Large intestine (tissue), 3 donors: ENCODE results near the gene ADARB2. TPM values are rescaled to one million over a fixed set of nuclear protein-coding genes. Genes with fewer than 3 reads are reported as not detected.

ENCODE experiments used
- DNase-seq, 2 donors: peaks; one replicate each; pipeline versions ENCODE4 v3.0.0 to v3.0.0-alpha.2; 2013
- H3K27ac ChIP-seq: one replicate; pipeline ENCODE4 v1.5.1; 2013; ENCODE audit warnings: low read length
- H3K27me3 ChIP-seq: 2 replicates; pipeline ENCODE4 v1.6.1; 2013; ENCODE audit warnings: low read length; ENCODE audit not compliant: control insufficient read depth, insufficient read depth
- H3K36me3 ChIP-seq: 2 replicates; pipeline ENCODE4 v1.6.1; 2013; ENCODE audit warnings: low read length; ENCODE audit not compliant: control insufficient read depth, insufficient read depth
- H3K4me1 ChIP-seq: one replicate; pipeline ENCODE4 v1.6.1; 2013; ENCODE audit warnings: low read length; ENCODE audit not compliant: control insufficient read depth, insufficient read depth
- H3K4me3 ChIP-seq: one replicate; pipeline ENCODE4 v1.5.1; 2013; ENCODE audit warnings: low read length
- H3K9me3 ChIP-seq: one replicate; pipeline ENCODE4 v1.6.1; 2013; ENCODE audit warnings: mild to moderate bottlenecking, low read depth, low read length, moderate library complexity; ENCODE audit not compliant: control insufficient read depth
- WGBS: methylation state at CpG from one replicate; pipeline ENCODE4 v1.1.5; 2013; ENCODE audit warnings: low lambda C conversion rate; ENCODE audit not compliant: insufficient coverage; 5-methylcytosine and 5-hydroxymethylcytosine counted together
- polyA plus RNA-seq: library from polyadenylated mRNA; unstranded; fragments of 120-200 nt; gene quantifications from one replicate; pipeline ENCODE4 v1.2.1, GENCODE V29; 2013

Gene ADARB2
- polyA plus RNA-seq, 1 donor: 0.52 TPM

DNA sequence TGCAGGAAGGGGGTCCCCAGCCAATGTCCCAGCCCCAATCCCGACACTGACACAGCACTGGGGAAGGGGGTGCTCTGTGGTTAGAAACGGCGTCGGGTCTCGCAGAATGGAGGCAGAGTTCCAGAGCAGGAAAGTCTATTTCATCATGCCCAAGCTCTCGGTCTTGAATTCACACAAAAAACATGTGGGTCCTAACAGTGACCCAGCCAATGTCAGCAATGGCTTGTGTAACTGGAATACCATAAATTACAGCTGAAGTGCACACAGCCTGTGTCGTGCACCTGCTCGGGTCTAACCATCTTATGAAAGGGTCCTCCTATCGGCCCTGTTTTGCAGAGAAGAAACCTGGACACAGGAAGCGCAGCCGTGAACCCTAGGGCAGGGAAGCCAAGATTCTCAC, 324.1 kb downstream of the ADARB2 start:
- no CpG with 5 or more reads among the region's 11 CpGs for WGBS
- H3K27me3 ChIP-seq: peaks cover 2% of the 10 kb centered on the region

DNA sequence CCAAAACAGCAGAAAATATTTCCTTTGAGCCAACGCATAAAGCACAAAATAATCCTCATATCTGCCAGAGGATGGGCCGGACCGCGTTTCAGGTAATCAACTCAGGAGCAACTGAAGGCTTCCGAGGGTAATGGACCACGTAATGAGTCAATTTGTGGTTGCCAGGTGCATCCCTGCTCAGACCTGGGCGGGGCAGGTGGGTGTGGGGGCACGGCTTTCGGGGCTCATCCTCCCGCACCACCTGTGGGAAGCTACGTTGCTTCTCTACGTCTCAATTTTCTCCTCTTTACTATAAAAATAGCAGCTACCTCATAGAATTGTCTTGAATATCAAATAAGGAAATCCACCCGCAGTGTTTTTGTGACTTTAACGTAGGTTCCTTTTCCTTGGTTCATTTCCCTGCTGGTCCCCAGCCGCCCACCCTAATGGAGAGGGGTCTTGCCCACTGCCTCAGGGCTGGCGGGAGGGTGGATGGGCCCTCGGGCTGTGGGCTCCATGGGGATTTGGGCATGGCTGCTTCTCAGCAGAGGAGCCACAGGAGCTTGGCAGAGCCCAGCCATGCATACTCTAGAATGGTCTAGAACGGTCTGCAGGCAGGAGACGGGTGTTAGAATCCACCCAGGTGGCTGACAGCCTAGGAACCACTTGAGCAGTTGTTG, 324.7 kb downstream of the ADARB2 start:
- no peaks in the 10 kb centered on the region for H3K36me3 ChIP-seq
- no peaks in the 10 kb centered on the region for H3K4me1 ChIP-seq
- no peak for DNase-seq
- 96% methylated on average over 4 of the region's 19 CpGs for WGBS
- peaks cover 9% of the 10 kb centered on the region for H3K9me3 ChIP-seq
- H3K27ac ChIP-seq: no peak overlapping the region
- H3K27me3 ChIP-seq: peaks cover 2% of the 10 kb centered on the region
- no peak overlapping the region for H3K4me3 ChIP-seq

More for the DNA sequence above, 324.1 kb downstream of the ADARB2 start:
- DNase-seq: no peak
- no peaks in the 10 kb centered on the region for H3K36me3 ChIP-seq
- H3K27ac ChIP-seq: no peak overlapping the region
- H3K4me3 ChIP-seq: no peak overlapping the region
- no peaks in the 10 kb centered on the region for H3K4me1 ChIP-seq
- H3K9me3 ChIP-seq: peaks cover 10% of the 10 kb centered on the region

DNA sequence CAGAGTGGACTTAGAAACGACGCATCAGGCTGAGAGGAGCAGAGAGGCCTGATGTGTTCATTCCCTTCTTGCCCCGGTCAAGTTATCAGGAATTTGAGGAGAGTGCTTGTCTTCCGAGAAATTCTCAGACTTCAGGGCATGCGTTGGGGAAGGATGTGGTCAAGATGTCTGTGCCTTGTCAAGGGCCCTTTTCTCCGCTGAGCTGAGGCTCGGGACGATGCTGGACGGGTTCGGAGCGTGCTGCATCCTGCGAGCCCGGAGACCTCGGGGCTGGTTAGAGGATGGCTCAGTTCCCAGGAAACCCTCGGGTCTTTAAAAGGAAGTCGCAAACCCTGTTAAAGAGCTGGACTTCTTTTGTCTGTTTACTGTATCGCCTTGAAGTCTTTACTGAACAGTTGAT, 325.4 kb downstream of the ADARB2 start:
- no peaks in the 10 kb centered on the region for H3K4me1 ChIP-seq
- no CpG with 5 or more reads among the region's 17 CpGs for WGBS
- no peaks in the 10 kb centered on the region for H3K36me3 ChIP-seq
- H3K9me3 ChIP-seq: peaks cover 8% of the 10 kb centered on the region
- no peak for DNase-seq
- peaks cover 2% of the 10 kb centered on the region for H3K27me3 ChIP-seq
- no peak overlapping the region for H3K4me3 ChIP-seq
- no peak overlapping the region for H3K27ac ChIP-seq

DNA sequence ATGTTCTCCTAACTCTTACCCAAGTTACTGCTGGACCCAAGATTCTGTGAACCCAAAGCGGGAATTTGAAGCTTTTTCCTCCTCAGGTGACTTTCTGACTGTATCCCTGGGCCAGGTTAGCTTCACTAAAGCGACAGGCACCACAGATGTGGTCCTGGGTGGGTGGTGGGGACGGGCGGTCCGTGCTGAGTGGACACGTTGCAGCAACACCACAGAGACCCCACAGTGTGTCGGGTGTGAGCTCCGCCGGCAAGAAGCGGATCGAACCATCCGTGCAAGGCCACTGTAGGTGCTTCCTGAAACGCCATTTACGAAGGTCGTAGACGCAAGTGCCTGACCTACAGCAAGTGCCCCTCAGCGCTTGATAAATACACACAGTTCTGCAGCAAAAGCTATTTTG, 325.9 kb downstream of the ADARB2 start:
- Histone ChIP-seq H3K27me3 (peaks cover 2% of the 10 kb centered on the region), H3K4me1 (no peaks in the 10 kb centered on the region), H3K4me3 (no peak overlapping the region), H3K36me3 (no peaks in the 10 kb centered on the region), H3K9me3 (peaks cover 8% of the 10 kb centered on the region), H3K27ac (no peak overlapping the region)
- no peak for DNase-seq
- no CpG with 5 or more reads among the region's 17 CpGs for WGBS

DNA sequence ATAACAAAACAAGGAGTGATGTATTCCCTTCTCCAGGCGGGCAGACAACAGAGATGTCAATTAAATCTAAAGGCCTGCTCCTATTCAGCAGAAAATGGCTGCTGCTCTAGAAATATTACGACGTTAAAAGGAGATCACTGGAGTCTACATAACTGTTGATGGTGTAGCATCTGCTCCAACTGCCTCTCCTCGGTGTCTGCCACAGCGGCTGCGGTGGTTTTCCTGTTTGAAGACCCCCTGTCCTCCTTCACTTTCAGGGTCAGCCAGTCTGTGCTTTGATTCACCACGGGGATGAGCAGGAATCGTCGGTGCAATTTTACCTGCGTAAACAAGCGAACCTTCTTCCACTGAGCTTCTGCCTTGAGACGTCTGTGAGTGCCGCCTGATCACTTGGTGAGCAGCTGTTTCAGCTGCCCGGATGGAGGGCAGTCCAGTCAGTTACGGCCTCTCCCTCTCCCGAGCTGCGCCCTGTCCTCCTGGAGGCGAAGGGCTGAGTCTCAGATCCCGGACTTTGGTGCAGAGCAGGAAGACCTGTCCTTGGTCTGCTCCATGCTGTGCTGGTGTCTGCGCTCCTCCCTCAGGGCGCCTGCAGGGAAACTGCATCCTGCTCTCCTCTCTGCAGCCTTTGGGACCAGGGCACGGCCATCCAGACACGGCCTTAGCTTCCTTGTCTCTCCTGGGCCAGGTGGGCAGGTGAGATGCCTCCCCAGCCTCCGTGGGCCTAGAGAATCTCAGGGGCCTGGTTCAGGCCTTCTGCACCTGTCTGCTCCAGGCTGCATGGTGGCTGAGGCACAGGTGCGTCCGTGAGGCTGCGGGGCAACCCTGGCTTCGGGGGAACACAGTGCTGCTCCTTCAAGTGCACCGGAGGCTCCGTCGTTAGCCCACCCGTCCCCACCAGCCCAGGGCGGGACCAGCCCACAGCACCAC, 326.6 kb downstream of the ADARB2 start:
- peaks cover 8% of the 10 kb centered on the region for H3K9me3 ChIP-seq
- no peak for DNase-seq
- H3K27me3 ChIP-seq: peaks cover 2% of the 10 kb centered on the region
- WGBS: no CpG with 5 or more reads among the region's 33 CpGs
- H3K4me1 ChIP-seq: no peaks in the 10 kb centered on the region
- no peak overlapping the region for H3K27ac ChIP-seq
- no peak overlapping the region for H3K4me3 ChIP-seq
- no peaks in the 10 kb centered on the region for H3K36me3 ChIP-seq

DNA sequence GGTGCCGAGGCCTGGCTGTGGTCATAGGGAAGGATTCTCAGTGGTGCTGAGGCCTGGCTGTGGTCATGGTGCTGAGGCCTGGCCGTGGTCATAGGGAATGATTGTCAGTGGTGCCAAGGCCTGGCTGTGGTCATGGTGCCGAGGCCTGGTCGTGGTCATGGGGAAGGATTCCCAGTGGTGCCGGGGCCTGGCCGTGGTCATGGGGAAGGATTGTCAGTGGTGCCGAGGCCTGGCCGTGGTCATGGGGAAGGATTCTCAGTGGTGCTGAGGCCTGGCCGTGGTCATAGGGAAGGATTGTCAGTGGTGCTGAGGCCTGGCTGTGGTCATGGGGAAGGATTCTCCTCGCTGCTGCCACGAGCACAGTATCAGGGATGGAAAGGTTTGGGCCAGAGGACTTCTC, 327.3 kb downstream of the ADARB2 start:
- no peak overlapping the region for H3K4me3 ChIP-seq
- H3K9me3 ChIP-seq: peaks cover 5% of the 10 kb centered on the region
- H3K27ac ChIP-seq: no peak overlapping the region
- DNase-seq: no peak
- H3K36me3 ChIP-seq: no peaks in the 10 kb centered on the region
- H3K27me3 ChIP-seq: peaks cover 2% of the 10 kb centered on the region
- WGBS: no CpG with 5 or more reads among the region's 11 CpGs
- H3K4me1 ChIP-seq: no peaks in the 10 kb centered on the region

DNA sequence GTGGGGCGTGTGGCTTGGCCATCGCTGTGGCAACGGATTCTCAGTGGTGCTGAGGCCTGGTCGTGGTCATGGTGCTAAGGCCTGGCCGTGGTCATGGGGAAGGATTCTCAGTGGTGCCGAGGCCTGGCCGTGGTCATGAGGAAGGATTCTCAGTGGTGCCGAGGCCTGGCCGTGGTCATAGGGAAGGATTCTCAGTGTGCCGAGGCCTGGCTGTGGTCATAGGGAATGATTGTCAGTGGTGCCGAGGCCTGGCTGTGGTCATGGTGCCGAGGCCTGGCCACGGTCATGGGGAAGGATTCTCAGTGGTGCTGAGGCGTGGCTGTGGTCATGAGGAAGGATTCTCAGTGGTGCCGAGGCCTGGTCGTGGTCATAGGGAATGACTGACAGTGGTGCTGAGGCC, 327.9 kb downstream of the ADARB2 start:
- H3K36me3 ChIP-seq: no peaks in the 10 kb centered on the region
- no peak overlapping the region for H3K27ac ChIP-seq
- H3K27me3 ChIP-seq: peaks cover 2% of the 10 kb centered on the region
- H3K9me3 ChIP-seq: no peaks in the 10 kb centered on the region
- no peak overlapping the region for H3K4me3 ChIP-seq
- DNase-seq: no peak
- H3K4me1 ChIP-seq: no peaks in the 10 kb centered on the region
- no CpG with 5 or more reads among the region's 16 CpGs for WGBS

DNA sequence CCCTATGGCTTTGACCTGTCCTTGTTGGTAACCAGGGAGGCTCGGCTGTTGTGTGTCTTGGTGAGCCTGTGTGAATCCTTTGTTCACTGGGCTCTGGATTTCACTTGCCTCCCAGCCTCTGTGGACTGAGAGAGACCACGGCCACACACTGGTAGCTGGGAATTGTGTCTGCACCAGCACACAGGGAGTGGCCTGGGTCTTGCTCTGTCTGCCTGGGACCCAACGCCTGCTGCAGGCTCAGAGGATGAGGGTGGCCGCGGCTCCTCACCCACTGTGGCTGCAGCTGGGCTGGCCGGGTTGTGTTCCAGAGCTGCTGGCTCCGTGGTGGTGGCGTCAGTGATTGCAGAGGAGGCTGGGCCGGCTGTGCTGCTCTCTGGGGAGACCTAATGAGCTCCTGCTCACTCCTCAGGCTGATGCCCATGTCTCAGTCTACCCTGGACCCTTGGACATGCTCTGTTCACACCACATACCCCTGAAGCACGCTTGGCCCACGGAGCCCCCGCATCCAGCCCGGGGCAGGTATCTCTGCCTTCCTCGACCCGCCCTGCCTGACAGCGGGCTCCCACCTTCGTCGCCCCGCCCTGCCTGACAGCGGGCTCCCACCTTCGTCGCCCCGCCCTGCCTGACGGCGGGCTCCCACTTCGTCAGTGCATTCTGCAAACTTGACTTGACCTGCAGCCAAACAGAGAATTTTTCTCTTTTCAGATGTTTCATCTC, 328.5 kb downstream of the ADARB2 start:
- WGBS: no CpG with 5 or more reads among the region's 26 CpGs
- Histone ChIP-seq H3K27ac (no peak overlapping the region), H3K27me3 (peaks cover 2% of the 10 kb centered on the region), H3K4me3 (no peak overlapping the region), H3K9me3 (no peaks in the 10 kb centered on the region), H3K36me3 (no peaks in the 10 kb centered on the region), H3K4me1 (no peaks in the 10 kb centered on the region)
- no peak for DNase-seq

DNA sequence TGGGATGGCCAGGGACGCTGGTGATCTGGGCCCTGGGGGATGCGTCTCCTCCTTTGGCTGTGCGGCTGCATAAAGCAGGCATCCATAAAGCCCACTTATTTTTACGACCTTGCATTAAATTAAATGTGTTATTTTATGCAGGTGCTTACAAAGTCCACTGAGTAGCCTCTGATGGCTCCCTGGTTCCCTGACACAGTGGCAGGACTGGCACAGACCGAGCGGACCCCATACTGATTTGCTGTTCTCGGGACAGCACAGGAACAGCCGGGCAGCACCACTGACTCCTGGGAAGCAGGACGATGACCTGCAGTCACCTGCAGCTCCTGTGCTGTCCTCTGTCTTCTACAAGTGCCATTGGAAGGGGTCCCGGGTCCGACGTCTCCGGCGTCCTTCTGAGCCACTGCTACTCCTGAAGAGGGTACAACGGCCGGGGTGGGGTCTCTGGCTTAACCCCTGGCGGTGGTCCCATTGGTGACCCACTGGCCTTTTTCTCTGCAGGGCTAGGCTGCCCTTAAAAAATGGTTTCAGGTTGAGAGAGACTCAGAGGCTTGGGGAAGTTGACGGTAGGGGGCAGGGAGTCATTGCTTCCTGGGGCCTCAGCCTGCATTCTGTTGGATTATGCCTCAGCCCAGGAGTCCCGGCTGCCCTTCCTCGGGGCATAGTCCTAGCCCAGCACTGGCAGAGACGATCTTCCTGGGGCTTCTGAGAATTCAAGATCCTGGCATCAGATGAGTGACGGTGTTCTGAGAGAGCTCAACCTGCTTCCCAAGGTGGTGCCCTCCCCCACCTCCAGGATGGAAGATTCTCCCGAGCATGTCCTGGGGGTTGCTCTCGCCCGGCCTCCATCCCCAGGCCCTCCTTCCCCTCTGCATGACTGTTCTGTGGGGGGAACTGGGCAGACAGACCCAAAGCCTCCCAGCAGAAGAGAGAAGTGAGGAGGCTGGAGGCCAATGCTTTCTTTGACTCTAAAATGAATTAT, 330.1 kb downstream of the ADARB2 start:
- WGBS: no CpG with 5 or more reads among the region's 25 CpGs
- Histone ChIP-seq H3K4me3 (no peak overlapping the region), H3K4me1 (no peaks in the 10 kb centered on the region), H3K27me3 (peaks cover 2% of the 10 kb centered on the region), H3K9me3 (peaks cover 2% of the 10 kb centered on the region), H3K36me3 (no peaks in the 10 kb centered on the region), H3K27ac (no peak overlapping the region)
- DNase-seq: no peak
